HG02588 (cell line): ENCODE measurements around the gene CD300C.
"Not testable (repeated sequence)": the region's sequence is repeated elsewhere in the genome, so short reads cannot be mapped to it uniquely, and the experiment has no call there.

Experiments
- ATAC-seq: cut with Tn5 transposase; IDR thresholded peaks from one replicate; pipeline ENCODE4 v1.9.1; 2021; ENCODE audit warnings: mild to moderate bottlenecking, moderate library complexity; ENCODE audit not compliant: unreplicated experiment

The CD300C gene

GRCh38 chr17:74536890-74537289 lies 9.0 kb downstream of the CD300C start:
- no peak for ATAC-seq

DNA sequence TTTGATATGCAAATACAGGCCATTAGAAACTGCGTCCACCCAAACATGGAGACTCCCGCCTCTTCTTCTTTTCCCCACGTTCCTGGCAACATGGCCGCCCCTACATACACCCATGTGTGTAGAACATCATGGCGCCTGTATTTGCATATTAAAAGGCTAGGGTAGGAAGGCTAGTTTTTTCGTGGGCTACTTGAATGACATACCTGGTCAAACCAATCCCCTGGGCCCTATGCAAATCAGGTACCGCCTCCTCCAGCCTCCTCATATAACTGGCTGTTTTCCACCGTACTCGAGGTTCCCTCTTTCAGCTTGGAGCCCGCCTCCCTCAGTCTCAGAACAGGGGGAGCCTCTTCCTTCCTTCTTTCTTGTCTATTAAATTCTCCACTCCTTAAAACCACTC lies 13.8 kb downstream of the CD300C start:
- ATAC-seq: no peak

DNA sequence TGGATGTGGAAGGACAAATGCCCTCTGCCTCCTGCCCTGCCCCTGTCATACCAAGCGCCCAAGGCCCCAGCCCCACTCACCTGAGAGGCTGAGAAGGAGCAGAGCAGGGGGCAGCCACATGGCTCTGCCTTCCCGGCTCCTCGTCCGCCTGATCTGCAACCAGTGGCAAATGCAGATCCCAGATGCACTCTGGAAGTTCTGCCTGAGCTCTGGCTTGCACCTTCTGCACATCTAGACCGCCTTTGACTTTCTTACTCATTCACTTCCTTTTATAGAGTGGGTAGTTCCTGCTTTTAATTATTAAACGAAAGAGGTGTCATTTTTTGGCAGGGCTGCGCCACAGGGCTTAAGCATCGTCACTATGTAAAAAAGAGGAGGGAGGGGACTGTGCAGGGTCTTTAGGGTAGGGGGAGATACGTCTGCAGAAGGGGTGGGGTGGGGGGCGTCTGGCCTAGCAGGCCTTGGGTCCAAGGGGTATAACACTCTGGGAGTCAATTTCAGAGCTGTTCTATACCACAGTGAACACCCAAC lies 14.6 kb downstream of the CD300C start, which contains the start of gene CD300LB:
Gene CD300LB, minus strand, starts transcription at position 245 of the 531 bp plus-strand sequence. Its CDS starts 125 bp downstream, at position 120.
- no peak for ATAC-seq

DNA sequence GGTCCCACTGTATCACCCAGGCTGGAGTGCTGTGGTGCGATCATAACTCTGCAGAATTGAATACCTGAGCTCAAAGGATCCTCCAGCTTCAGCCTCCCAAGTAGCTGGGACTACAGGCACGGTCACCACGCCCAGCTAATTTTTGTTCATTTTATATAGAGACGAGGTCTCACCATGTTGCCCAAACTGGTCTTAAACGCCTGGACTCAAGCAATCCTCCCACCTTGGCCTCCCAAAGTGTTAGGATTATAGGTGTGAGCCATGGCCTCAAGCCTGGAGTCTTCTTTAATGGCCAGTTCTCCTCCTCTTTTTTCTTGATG lies 15.1 kb downstream of the CD300C start:
- no peak for ATAC-seq

GRCh38 chr17:74529243-74529642 lies 16.7 kb downstream of the CD300C start:
- ATAC-seq: no peak

DNA sequence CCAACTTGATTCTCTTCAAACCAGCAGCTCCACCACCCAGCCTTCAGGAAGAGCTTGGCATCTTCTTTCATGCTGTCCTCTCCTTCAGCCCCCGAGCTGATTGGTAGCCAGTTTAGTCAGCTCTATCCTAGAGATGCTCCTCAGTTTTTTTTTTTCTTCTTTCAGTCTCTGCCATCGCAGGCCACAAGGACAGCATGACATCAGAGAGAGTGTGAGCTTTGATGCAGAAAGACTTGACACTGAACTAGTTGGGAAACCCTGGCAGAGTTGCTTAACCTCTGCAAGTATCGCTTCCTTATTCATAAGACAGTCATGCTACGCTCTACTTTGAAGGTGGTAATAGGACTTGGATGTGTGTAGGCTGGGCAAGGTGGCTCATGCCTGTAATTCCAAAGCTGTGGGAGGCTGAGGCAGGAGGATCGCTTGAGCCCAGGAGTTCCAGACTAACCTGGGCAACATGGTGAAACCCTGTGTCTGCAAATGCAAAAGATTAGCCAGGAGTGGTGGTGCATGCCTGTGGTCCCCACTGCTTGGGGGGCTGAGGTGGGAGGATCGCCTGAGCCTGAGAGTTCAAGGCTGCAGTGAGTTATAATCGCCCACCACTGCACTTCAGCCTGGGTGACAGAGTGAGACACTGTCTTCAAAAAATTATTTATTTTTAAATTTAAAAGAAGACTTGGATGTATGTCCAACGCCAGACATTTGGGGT lies 17.3 kb downstream of the CD300C start:
- peak; percentile 73 for ATAC-seq

GRCh38 chr17:74527756-74528155 lies 18.2 kb downstream of the CD300C start:
- no peak for ATAC-seq

DNA sequence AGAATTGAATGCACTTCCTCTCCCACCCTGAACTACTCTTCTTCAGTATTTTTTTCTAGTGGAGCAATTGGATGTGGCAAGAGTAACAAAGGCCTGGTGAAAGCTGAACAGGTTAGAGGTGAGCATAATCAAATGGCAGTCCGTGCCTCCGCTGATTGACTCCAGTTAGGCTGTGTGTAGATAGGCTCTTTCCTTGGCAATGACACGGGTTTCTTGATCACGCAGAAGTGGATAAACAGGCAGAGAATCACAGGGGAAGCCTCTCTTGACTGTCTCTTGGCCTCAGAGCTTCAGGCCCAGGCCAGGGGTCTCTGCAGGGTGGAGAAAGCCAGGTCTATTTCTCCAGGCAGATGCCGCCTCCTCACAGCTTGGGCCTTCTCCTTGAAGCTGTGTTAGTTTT lies 18.8 kb downstream of the CD300C start:
- no peak for ATAC-seq

DNA sequence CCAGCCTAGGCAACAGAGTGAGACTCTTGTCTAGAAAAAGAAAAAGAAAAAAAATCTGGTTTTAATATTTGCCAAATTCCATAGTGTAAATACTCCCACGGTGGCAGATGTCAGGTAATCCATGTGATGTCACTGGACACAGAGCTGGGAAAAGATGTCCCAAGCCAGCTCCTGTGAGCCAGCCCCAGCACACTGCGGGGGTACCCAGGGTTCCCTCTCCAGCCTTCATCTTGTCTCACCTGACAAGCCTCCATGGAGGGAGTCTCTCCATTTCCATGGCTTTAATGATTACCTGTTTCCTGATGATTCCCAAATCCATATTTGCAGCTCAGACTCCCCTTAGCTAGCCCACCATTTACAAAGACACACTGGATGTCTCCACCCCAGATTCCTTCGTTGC lies 19.2 kb downstream of the CD300C start:
- no peak for ATAC-seq

GRCh38 chr17:74525781-74526288 lies 20.1 kb downstream of the CD300C start:
- no peak for ATAC-seq

DNA sequence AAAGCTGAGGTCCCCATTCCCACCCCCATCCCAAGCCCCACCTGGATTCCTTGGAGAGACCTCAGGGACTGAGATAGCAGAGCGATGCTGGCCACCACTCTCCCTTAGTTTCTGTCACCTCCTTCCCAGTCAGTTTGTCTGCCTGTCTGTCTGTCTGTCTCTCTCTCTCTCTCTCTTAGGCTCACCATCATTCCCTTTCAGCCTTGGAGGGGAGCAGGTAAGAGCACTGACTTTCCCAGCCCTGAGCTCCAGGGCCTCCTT lies 20.5 kb downstream of the CD300C start:
- ATAC-seq: no peak

DNA sequence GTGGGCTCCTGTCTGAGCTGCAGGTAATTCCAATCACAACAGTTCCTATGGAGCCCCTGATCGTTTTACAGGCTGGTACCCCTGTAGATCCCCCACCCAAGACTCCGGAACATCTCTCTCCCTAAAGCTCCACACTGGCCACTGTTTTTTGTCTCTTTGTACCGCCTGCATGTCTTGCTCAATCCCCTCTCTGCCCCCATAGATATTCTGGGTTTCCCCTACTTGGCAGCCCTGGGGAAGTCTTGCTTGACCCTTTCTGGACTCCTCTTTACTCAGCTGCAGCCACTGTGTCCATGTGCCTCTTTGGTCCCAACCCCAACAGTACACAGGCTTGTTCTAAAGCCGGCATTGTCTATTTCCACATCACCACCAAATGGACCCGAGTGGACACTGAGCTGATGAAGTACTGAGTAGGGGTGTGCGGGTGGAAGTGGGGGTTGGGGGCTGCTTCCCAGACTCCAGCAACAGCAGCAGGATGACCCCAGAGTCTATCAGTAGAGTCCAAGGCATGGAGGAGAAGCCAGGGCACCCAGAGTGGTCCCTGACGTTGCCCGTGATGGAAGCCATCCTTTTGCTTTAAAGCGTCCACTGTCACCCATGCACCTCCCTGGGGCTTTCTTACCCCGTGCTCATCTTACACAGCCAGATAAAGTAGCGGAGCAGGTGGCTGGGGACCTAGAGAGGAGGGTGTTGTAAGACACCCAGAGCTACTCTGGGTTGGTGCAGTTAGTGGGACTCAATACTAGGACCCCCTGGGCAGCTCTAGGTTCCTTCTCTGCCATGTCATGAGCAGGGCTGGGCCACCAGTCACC lies 21.1 kb downstream of the CD300C start:
- no peak for ATAC-seq

GRCh38 chr17:74523308-74523707 lies 22.6 kb downstream of the CD300C start:
- no peak for ATAC-seq

GRCh38 chr17:74522381-74523105 lies 23.4 kb downstream of the CD300C start:
- ATAC-seq: no peak

DNA sequence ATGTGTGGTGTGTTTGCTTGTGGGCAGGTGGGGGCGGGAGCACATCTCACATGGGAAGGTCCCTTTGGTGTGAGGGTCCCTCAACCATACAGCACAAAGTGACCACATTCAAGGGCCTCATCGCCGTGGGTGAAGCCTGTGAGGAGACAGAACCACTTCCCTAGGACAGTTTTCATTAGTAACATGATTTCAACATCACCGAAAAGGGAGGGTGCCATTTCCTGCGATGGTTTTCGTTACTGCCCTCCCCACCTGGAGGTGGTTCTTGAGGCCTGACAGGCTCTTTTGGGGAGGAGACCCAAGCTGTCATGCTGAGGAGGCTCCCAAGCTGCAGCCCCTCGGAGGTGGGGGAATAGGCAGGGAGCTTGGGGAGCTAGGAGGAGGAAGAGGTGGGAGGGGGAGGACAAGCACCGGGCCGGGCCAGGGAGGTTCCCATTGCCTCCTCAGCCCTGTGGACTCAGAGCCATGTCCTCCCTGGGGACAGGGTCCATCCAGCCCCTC lies 24.2 kb downstream of the CD300C start:
- no peak for ATAC-seq

DNA sequence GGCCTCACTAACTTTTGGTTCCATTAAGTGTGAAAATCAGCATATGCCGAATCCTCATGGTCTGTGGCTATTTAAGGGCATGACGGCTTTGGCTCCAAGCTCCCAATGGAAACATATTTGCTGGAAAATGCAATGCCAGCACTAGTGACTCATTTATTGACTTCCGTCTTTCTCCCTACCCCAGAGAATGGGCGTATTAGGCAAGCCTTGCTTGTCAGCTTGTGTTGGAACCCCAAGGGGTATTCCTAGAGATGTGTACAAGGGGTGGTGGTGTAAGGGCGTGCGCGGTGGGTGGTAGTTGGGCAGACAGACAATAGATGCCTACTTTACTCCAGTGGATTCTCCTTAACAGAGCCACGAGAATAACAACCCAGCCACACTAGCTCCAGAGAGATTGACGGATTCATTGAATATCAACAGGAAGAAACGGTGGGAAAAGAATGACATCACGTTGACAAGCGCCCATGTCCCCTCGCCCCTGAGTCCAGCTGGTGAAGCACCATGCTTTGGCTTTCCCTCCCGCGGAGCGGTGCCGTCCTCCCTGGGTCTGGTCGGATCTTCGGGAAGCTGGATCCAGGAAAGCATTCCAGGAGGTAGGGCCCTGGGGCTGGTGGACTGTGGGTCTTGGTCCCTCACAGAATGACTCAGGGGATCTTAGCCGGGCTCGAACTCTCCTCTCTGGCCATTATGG lies 25.0 kb downstream of the CD300C start:
- no peak for ATAC-seq

- no peak for ATAC-seq
These were observed 25.9 kb downstream of the CD300C start for GRCh38 chr17:74520016-74520434.

DNA sequence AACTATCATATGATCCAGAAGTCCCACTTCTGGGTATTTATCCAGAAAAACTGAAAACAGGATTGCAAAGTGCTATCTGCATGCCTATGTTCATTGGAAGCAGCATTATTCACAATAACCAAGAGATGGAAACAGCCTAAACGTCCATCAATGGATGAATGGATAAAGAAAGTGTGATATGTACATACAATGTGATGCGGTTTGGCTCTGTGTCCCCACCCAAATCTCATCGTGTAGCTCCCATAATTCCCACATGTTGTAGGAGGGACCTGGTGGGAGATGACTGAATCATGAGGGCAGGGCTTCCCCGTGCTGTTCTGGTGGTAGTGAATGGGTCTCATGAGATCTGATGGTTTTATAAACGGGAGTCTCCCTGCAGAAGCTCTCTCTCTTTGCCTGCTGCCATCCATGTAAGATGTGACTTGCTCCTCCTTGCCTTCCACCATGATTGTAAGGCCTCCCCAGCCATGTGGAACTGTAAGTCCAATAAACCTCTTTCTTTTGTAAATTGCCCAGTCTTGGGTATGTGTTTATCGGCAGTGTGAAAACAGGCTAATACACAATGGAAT lies 27.4 kb downstream of the CD300C start:
- ATAC-seq: not testable (repeated sequence)

- no peak for ATAC-seq
These were observed 29.2 kb downstream of the CD300C start for GRCh38 chr17:74516561-74517328.

- no peak for ATAC-seq
These were observed 30.0 kb downstream of the CD300C start for GRCh38 chr17:74515941-74516340.
